Endothelial cell of hepatic sinusoid (primary cell): Measurements from ENCODE around the gene NGEF.

Experiments used
- in situ Hi-C: cut with HindIII; loops from 2 replicates; pipeline ENCODE4 v1.10.0; 2017; ENCODE audit warnings: low sequenced_read_pairs

NGEF gene

GRCh38 chr2:232976176-232976575, 36.9 kb downstream of the NGEF start:
- in situ Hi-C loops, result no loop called here

- in situ Hi-C loops, result no loop called here
Measured at GRCh38 chr2:232974396-232974795, 38.7 kb downstream of the NGEF start.

- in situ Hi-C loops, result no loop called here
Measured at GRCh38 chr2:232973796-232974195, 39.3 kb downstream of the NGEF start.

GRCh38 chr2:232973011-232973735, 39.9 kb downstream of the NGEF start:
- in situ Hi-C loops, result no loop called here

- in situ Hi-C loops, result no loop called here
Measured at GRCh38 chr2:232971744-232972143, 41.3 kb downstream of the NGEF start.

- in situ Hi-C loops, result no loop called here
Measured at GRCh38 chr2:232970051-232970450, 43.0 kb downstream of the NGEF start.

GRCh38 chr2:232967474-232967873, 45.6 kb downstream of the NGEF start:
- in situ Hi-C loops, result loop anchor here (5.0 kb wide), 1 partner anchor 95 kb away; the partner anchor contains the start of gene SNORC

- in situ Hi-C loops, result loop anchor here (5.0 kb wide), 1 partner anchor 94 kb away; the partner anchor contains the start of gene SNORC
Measured at GRCh38 chr2:232966122-232966521, 46.9 kb downstream of the NGEF start.

- in situ Hi-C loops, result no loop called here
Measured at GRCh38 chr2:232963913-232964312, 49.1 kb downstream of the NGEF start.

- in situ Hi-C loops, result no loop called here
Measured at GRCh38 chr2:232960862-232961261, 52.2 kb downstream of the NGEF start.

- in situ Hi-C loops, result loop anchor here (5.0 kb wide), 1 partner anchor 53 kb away; the partner anchor contains the start of gene NGEF
Measured at GRCh38 chr2:232959139-232959538, 53.9 kb downstream of the NGEF start.

- in situ Hi-C loops, result loop anchor here (5.0 kb wide), 1 partner anchor 55 kb away; the partner anchor contains the start of gene NGEF
Measured at GRCh38 chr2:232957657-232958090, 55.4 kb downstream of the NGEF start.

- in situ Hi-C loops, result loop anchor here (5.0 kb wide), 1 partner anchor 56 kb away; the partner anchor contains the start of gene NGEF
Measured at GRCh38 chr2:232955856-232956255, 57.2 kb downstream of the NGEF start.

GRCh38 chr2:232954691-232955090, 58.4 kb downstream of the NGEF start:
- in situ Hi-C loops, result loop anchor here (5.0 kb wide), 1 partner anchor 58 kb away; the partner anchor contains the start of gene NGEF

GRCh38 chr2:232951891-232952290, 61.2 kb downstream of the NGEF start:
- in situ Hi-C loops, result no loop called here

- in situ Hi-C loops, result no loop called here
Measured at GRCh38 chr2:232951181-232951580, 61.9 kb downstream of the NGEF start.

- in situ Hi-C loops, result no loop called here
Measured at GRCh38 chr2:232950751-232951150, 62.3 kb downstream of the NGEF start.

- in situ Hi-C loops, result no loop called here
Measured at GRCh38 chr2:232949016-232949415, 64.0 kb downstream of the NGEF start.

GRCh38 chr2:232942831-232943230, 70.2 kb downstream of the NGEF start:
- in situ Hi-C loops, result no loop called here

- in situ Hi-C loops, result no loop called here
Measured at GRCh38 chr2:232941912-232942594, 71.0 kb downstream of the NGEF start.

- in situ Hi-C loops, result no loop called here
Measured at GRCh38 chr2:232941400-232941799, 71.7 kb downstream of the NGEF start.

- in situ Hi-C loops, result no loop called here
Measured at GRCh38 chr2:232940724-232941123, 72.3 kb downstream of the NGEF start.
